ENCODE measurements around the gene SPTBN1. TPM values are rescaled to one million over a fixed set of nuclear protein-coding genes. Genes with fewer than 3 reads are reported as not detected.

SPTBN1 gene
- total and polyA plus RNA-seq, 2 of the 13 experiments (the other 11 are each of a cell fraction or from before 2014, with no cell fraction given): 123 to 299 TPM

- TF ChIP-seq MNT (IDR thresholded peaks at IDR 0.05) (peak; percentile 95), DMTF1 (CRISPR knock-in tag; IDR thresholded peaks at IDR 0.05) (no peak), GATAD2A (CRISPR knock-in tag; IDR thresholded peaks at IDR 0.05) (peak; percentile 68), HNF1A (IDR thresholded peaks at IDR 0.05; ENCODE audit: low read depth) (no peak), HNF1A (CRISPR knock-in tag; IDR thresholded peaks at IDR 0.05; ENCODE audit: borderline replicate concordance) (no peak), SAP130 (CRISPR knock-in tag; IDR thresholded peaks at IDR 0.05; ENCODE audit: low read depth) (peak; percentile 74), POLR2AphosphoS5 (IDR thresholded peaks at IDR 0.05; ENCODE audit: low read depth, low read length) (no peak), ASH2L (IDR thresholded peaks at IDR 0.05; ENCODE audit: insufficient read length, low read depth, low read length) (peak; percentile 29), KMT2A (CRISPR knock-in tag; IDR thresholded peaks at IDR 0.05) (peak; percentile 48; the same call in 1 of the 2 replicates), ZNF343 (CRISPR knock-in tag; IDR thresholded peaks at IDR 0.05) (no peak), ZNF569 (CRISPR knock-in tag; IDR thresholded peaks at IDR 0.05; ENCODE audit: borderline replicate concordance) (no peak), NFAT5 (CRISPR knock-in tag; IDR thresholded peaks at IDR 0.05) (no peak), ZNF780A (CRISPR knock-in tag; IDR thresholded peaks at IDR 0.05) (no peak)
Measured at GRCh38 chr2:54629914-54630857, 174.1 kb downstream of the SPTBN1 start (continued).
